GM12878 (cell line): ENCODE results near the gene KLHL7. TPM values are rescaled to one million over a fixed set of nuclear protein-coding genes. Genes with fewer than 3 reads are reported as not detected.

Experiments used
- ATAC-seq: fragments of 200-7000 bp; cut with Tn5 transposase; 3 replicates; pipeline ENCODE4 v1.9.1; 2020; ENCODE audit warnings: mild to moderate bottlenecking, moderate library complexity
- BruUV-seq: library from RNA; stranded (reverse); fragments of 400-500 nt; replicated peaks from 2 replicates; lab custom pipeline; 2021; lab: Mats Ljungman, UMichigan
- CTCF ChIA-PET: fragments of 300-600 bp; sonication (Branson Sonifier 250); formaldehyde crosslinking; extraction: SDS; loops from one replicate; lab custom pipeline; 2021; ENCODE audit warnings: inconsistent platforms; lab: Yijun Ruan, JAX
- POLR2A ChIA-PET: fragments of 350-600 bp; formaldehyde crosslinking; extraction: SDS; loops from one replicate; lab custom pipeline; 2021; ENCODE audit warnings: inconsistent platforms; lab: Charles Lee
- RAD21 ChIA-PET: fragments of 300-600 bp; sonication (Branson Sonifier 250); formaldehyde crosslinking; loops from one replicate; lab custom pipeline; 2023; ENCODE audit warnings: antibody characterized with exemption; ENCODE audit not compliant: unreplicated experiment; lab: Charles Lee
- SMC1A ChIA-PET: fragments of 300-600 bp; sonication (Branson Sonifier 250); formaldehyde crosslinking; loops from one replicate; lab custom pipeline; 2023; ENCODE audit not compliant: unreplicated experiment, uncharacterized antibody; lab: Charles Lee
- DNase-seq: peaks from one replicate; pipeline ENCODE4 v3.0.0-alpha.2; 2011; ENCODE audit warnings: low read depth, low spot score
- FAIRE-seq: peaks from 3 replicates; lab custom pipeline; 2011; peaks lifted over from hg19 to GRCh38; lab: Jason Lieb, UNC
- H2AFZ ChIP-seq: 2 replicates; pipeline ENCODE4 v1.6.0; 2011; ENCODE audit warnings: low read depth, low read length, control low read depth; ENCODE audit not compliant: control insufficient read depth
- H3K27ac ChIP-seq: 2 replicates; pipeline ENCODE4 v1.5.1; 2011; ENCODE audit warnings: control low read depth; ENCODE audit not compliant: control insufficient read depth, insufficient read depth
- H3K27me3 ChIP-seq, 2 experiments: replicated peaks in 1 of 2; 2 replicates each; pipeline versions ENCODE4 v1.6.0 to v1.6.1; 2011; ENCODE audit warnings: low read length in 1 of 2; ENCODE audit not compliant: control insufficient read depth in 2 of 2, insufficient read depth in 2 of 2
- H3K36me3 ChIP-seq, 2 experiments: 2 replicates each; pipeline ENCODE4 v1.5.1; 2011; ENCODE audit warnings: low read length in 1 of 2; ENCODE audit not compliant: control insufficient read depth in 2 of 2, insufficient read depth in 2 of 2
- H3K4me1 ChIP-seq: 2 replicates; pipeline ENCODE4 v1.6.1; 2011; ENCODE audit warnings: mild to moderate bottlenecking, low read length, moderate library complexity, mixed read lengths; ENCODE audit not compliant: control insufficient read depth, insufficient read depth
- H3K4me2 ChIP-seq: 2 replicates; pipeline ENCODE4 v1.6.0; 2011; ENCODE audit warnings: control low read depth; ENCODE audit not compliant: control insufficient read depth, insufficient read depth
- H3K4me3 ChIP-seq: fragments of 200-600 bp; sonication (generic); 2 replicates; pipeline ENCODE4 v1.5.1; 2016
- H3K79me2 ChIP-seq: 2 replicates; pipeline ENCODE4 v1.6.0; 2011; ENCODE audit warnings: low read length; ENCODE audit not compliant: control insufficient read depth, insufficient read depth
- H3K9ac ChIP-seq: 2 replicates; pipeline ENCODE4 v1.8.0; 2011; ENCODE audit warnings: low read length, control low read depth, mixed read lengths; ENCODE audit not compliant: control insufficient read depth, insufficient read depth
- H3K9me3 ChIP-seq: replicated peaks from 3 replicates; pipeline ENCODE4 v1.5.1; 2011; ENCODE audit warnings: mild to moderate bottlenecking, low read length; ENCODE audit not compliant: control insufficient read depth, insufficient read depth
- H4K20me1 ChIP-seq: 2 replicates; pipeline ENCODE4 v1.6.0; 2011; ENCODE audit not compliant: control insufficient read depth, insufficient read depth
- ASH2L ChIP-seq: fragments of 300-600, 200-600 bp; sonication (generic); IDR thresholded peaks from 2 replicates; pipeline ENCODE4 v1.6.1; 2017; ENCODE audit warnings: low read depth, mild to moderate bottlenecking, borderline replicate concordance
- BACH1 ChIP-seq: fragments of 450-650 bp; IDR thresholded peaks from 2 replicates; pipeline ENCODE4 v1.6.1; 2017; ENCODE audit warnings: mild to moderate bottlenecking, borderline replicate concordance
- DPF2 ChIP-seq: fragments of 450-650 bp; IDR thresholded peaks from 2 replicates; pipeline ENCODE4 v1.6.1; 2017; ENCODE audit warnings: mild to moderate bottlenecking
- GATAD2B ChIP-seq: fragments of 450-650 bp; conservative IDR thresholded peaks from 2 replicates; pipeline ENCODE4 v1.6.1; 2017; ENCODE audit warnings: low read depth, mild to moderate bottlenecking, moderate library complexity
- MTA2 ChIP-seq: fragments of 450-650 bp; IDR thresholded peaks from 2 replicates; pipeline ENCODE4 v1.6.1; 2016; ENCODE audit warnings: low read depth, mild to moderate bottlenecking, moderate library complexity
- RB1 ChIP-seq: fragments of 450-650 bp; formaldehyde crosslinking; IDR thresholded peaks from 2 replicates; pipeline ENCODE4 v1.6.1; 2017; ENCODE audit warnings: mild to moderate bottlenecking, borderline replicate concordance
- SUPT20H ChIP-seq: IDR thresholded peaks from 2 replicates; pipeline ENCODE4 v1.6.1; 2011; ENCODE audit warnings: low read depth, mild to moderate bottlenecking, low read length, moderate library complexity, borderline replicate concordance; ENCODE audit not compliant: control insufficient read depth
- WGBS: methylation state at CpG from one replicate; pipeline ENCODE4 v1.1.6; 2016; ENCODE audit warnings: low lambda C conversion rate; ENCODE audit not compliant: insufficient replicate concordance, insufficient coverage; ENCODE audit errors: missing lambda C conversion rate; 5-methylcytosine and 5-hydroxymethylcytosine counted together
- in situ Hi-C: fragments of 300-500 bp; cut with MboI; formaldehyde crosslinking; loops from 9 replicates; pipeline ENCODE4 v1.14.3; 2018; ENCODE audit warnings: mixed read lengths
- intact Hi-C: fragments of 100-400 bp; cut with micrococcal nuclease; formaldehyde crosslinking; loops from one replicate; pipeline ENCODE4 v1.14.2; 2022; ENCODE audit not compliant: unreplicated experiment
- polyA plus RNA-seq, 11 experiments: library from polyadenylated mRNA; depleted of rRNA in 4 of 11; unstranded in 6 of 11; stranded (reverse) in 5 of 11; fragments of >200 nt; fragmentation: Nextera tagmentation in 4 of 11; fragmentation: Illumina TruSeq in 1 of 11; extraction: Ambion mirVana in 4 of 11; extraction: Trizol in 1 of 11; gene quantifications; 1 replicate in 1 of 11; 2 replicates in 10 of 11; pipeline versions ENCODE4 v1.2.1 to v1.2.3, GENCODE V29; 2011 to 2016; ENCODE audit warnings: inconsistent platforms in 2 of 11, missing spikeins in 2 of 11, low read depth in 1 of 11
- total RNA-seq, 4 experiments: library from RNA; depleted of rRNA in 3 of 4; stranded (reverse); fragments of >200 nt in 3 of 4; fragmentation: Illumina TruSeq in 1 of 4; extraction: Trizol in 1 of 4; gene quantifications; 2 replicates each; pipeline versions ENCODE4 v1.2.1 to v1.2.3, GENCODE V29; 2013 to 2021
- TF ChIP-seq, protein P1 (sequence below): fragments of 450-650 bp; IDR thresholded peaks from 2 replicates; pipeline ENCODE4 v1.6.1; 2017; ENCODE audit warnings: low read depth, mild to moderate bottlenecking, moderate library complexity
- TF ChIP-seq, protein P2 (sequence below): IDR thresholded peaks from 2 replicates; pipeline ENCODE4 v1.6.1; 2012; ENCODE audit warnings: low read depth, low read length, improper control_type of control experiment
- TF ChIP-seq, protein P3 (sequence below): fragments of 450-650 bp; IDR thresholded peaks from 2 replicates; pipeline ENCODE4 v1.6.1; 2016; ENCODE audit warnings: mild to moderate bottlenecking

KLHL7 gene
- total and polyA plus RNA-seq, 10 of the 15 experiments (the other 5 are each of a cell fraction or from before 2014, with no cell fraction given) = 6.4 to 38.7 (median 20.9) TPM

DNA sequence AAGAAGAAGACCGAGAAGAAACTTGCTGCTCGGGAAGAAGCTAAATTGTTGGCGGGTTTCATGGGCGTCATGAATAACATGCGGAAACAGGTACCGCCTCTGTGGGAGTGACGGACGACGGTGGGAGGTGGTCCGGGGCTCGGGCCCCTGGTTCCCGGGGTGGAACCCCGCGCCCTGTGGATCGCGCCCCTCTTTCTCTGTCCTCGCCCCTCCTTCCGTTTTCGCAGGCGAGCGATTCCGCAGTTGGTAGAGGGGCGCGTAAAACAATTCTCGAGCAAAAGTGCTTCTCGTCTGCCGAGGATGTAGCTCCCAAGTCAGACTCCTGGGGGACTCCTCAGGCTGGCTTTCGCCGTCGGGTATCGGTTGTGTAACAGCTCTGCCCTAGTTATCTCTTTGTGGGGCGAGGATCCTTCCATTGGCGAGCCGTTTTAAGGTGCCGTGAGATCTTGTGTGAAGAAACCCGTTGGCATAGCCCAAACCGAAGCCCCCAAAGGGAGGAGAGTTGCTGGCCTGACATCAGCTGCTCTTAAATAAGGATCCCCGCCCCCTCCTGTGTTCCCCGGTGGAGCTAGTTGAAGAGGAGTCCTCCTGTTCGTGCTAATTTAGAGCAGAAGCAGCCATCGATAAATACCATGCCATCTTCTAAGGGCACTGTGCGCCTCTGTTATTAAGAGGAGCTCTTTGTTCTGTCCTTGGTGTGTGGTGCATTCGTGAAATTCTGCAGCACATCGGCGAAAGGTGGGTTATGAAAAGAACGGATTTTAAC is 655 bp downstream of the KLHL7 start:
- no peaks in the 10 kb centered on the region for H3K27me3 ChIP-seq
- peak overlapping the region; percentile 97 for H2AFZ ChIP-seq
- peak; percentile 61 for ATAC-seq
- peak overlapping the region; percentile 68 for H3K4me2 ChIP-seq
- FAIRE-seq = no peak
- RAD21 ChIA-PET = interaction anchor here (0.5 to 2.4 kb wide), 10 partner anchors 18 to 544 kb away, joined by 3 to 14 read pairs (median 3); no protein-coding TSS in a partner anchor
- H3K27ac ChIP-seq = peak overlapping the region; percentile 77
- POLR2A ChIA-PET = interaction anchor here (0.6 to 2.3 kb wide), 13 partner anchors 9 to 366 kb away, joined by 3 to 10 read pairs (median 4); partner anchors contain the start of gene NUP42
- H3K79me2 ChIP-seq = peaks cover 6% of the 10 kb centered on the region; the same call in 1 of the 2 replicates
- peak overlapping the region; percentile 88 for H3K9ac ChIP-seq
- no peaks in the 10 kb centered on the region; the same call in 2 of the 3 replicates for H3K9me3 ChIP-seq
- CTCF ChIA-PET = interaction anchor here (0.6 to 2.7 kb wide), 15 partner anchors 8 to 605 kb away, joined by 3 to 20 read pairs (median 4); partner anchors contain the start of gene NUP42
- H3K4me3 ChIP-seq = peak overlapping the region; percentile 99
- no peak for DNase-seq
- H4K20me1 ChIP-seq = no peaks in the 10 kb centered on the region
- H3K4me1 ChIP-seq = peaks cover 7% of the 10 kb centered on the region; the same call in 1 of the 2 replicates
- TSS peak; percentile 66 for BruUV-seq
- H3K36me3 ChIP-seq = no peaks in the 10 kb centered on the region
- in situ Hi-C loops (no loop called here), intact Hi-C loops (no loop called here)
- TF ChIP-seq BACH1 (no peak; the same call in 1 of the 2 replicates), DPF2 (peak; percentile 39; the same call in 1 of the 2 replicates), RB1 (peak; percentile 35; the same call in 1 of the 2 replicates), MTA2 (0 out of 2 replicates have a peak, but pooled peaks have one; percentile 13), GATAD2B (0 out of 2 replicates have a peak, but pooled peaks have one; percentile 56), SUPT20H (no peak), ASH2L (peak; percentile 54; the same call in 1 of the 2 replicates)
- TF ChIP-seq, protein P1, sequence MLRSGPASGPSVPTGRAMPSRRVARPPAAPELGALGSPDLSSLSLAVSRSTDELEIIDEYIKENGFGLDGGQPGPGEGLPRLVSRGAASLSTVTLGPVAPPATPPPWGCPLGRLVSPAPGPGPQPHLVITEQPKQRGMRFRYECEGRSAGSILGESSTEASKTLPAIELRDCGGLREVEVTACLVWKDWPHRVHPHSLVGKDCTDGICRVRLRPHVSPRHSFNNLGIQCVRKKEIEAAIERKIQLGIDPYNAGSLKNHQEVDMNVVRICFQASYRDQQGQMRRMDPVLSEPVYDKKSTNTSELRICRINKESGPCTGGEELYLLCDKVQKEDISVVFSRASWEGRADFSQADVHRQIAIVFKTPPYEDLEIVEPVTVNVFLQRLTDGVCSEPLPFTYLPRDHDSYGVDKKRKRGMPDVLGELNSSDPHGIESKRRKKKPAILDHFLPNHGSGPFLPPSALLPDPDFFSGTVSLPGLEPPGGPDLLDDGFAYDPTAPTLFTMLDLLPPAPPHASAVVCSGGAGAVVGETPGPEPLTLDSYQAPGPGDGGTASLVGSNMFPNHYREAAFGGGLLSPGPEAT = no peak
- TF ChIP-seq, protein P2, sequence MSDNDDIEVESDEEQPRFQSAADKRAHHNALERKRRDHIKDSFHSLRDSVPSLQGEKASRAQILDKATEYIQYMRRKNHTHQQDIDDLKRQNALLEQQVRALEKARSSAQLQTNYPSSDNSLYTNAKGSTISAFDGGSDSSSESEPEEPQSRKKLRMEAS = 0 out of 2 replicates have a peak, but pooled peaks have one; percentile 19
- TF ChIP-seq, protein P3, sequence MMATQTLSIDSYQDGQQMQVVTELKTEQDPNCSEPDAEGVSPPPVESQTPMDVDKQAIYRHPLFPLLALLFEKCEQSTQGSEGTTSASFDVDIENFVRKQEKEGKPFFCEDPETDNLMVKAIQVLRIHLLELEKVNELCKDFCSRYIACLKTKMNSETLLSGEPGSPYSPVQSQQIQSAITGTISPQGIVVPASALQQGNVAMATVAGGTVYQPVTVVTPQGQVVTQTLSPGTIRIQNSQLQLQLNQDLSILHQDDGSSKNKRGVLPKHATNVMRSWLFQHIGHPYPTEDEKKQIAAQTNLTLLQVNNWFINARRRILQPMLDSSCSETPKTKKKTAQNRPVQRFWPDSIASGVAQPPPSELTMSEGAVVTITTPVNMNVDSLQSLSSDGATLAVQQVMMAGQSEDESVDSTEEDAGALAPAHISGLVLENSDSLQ = peak; percentile 9; the same call in 1 of the 2 replicates
- WGBS = under 1% methylated on average over 46 of the region's 46 CpGs
- SMC1A ChIA-PET = interaction anchor here (0.6 to 3.4 kb wide), 15 partner anchors 10 to 1472 kb away, joined by 3 to 16 read pairs (median 3); partner anchors contain the start of gene NUP42
